Measurements from ENCODE around the gene C4B.
"Not testable (repeated sequence)": the region's sequence is repeated elsewhere in the genome, so short reads cannot be mapped to it uniquely, and the experiment has no call there.

DNA sequence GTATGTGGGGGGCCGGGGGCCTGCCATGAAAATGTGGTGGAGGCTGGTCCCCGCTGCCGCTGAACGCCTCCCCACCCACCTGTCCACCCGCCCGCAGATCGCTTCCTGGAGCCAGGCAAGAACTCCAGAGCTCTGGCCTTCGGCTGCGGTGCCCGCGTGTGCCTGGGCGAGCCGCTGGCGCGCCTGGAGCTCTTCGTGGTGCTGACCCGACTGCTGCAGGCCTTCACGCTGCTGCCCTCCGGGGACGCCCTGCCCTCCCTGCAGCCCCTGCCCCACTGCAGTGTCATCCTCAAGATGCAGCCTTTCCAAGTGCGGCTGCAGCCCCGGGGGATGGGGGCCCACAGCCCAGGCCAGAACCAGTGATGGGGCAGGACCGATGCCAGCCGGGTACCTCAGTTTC, 6.6 kb upstream of the C4B start:
- not testable (repeated sequence) for TF ChIP-seq FOSL1 (IDR thresholded peaks at IDR 0.05; ENCODE audit: low read depth); ELF1 (IDR thresholded peaks at IDR 0.05; ENCODE audit: borderline replicate concordance, low read depth); ZBTB33 (IDR thresholded peaks at IDR 0.05; ENCODE audit: extremely low read depth, insufficient replicate concordance, low read length); SP1 (IDR thresholded peaks at IDR 0.05; ENCODE audit: low read depth); CTCF (IDR thresholded peaks at IDR 0.05 in 2 of 3, conservative IDR thresholded peaks at IDR 0.05 in 1 of 3; ENCODE audit: borderline replicate concordance in 1 of 3, insufficient read depth in 1 of 3, low read depth in 2 of 3, low read length in 2 of 3); JUND (IDR thresholded peaks at IDR 0.05); POLR2AphosphoS5 (IDR thresholded peaks at IDR 0.05; ENCODE audit: low read depth, low read length); POLR2A (IDR thresholded peaks at IDR 0.05; ENCODE audit: borderline replicate concordance, extremely low read depth, insufficient read depth, insufficient read length); YY1 (IDR thresholded peaks at IDR 0.05; ENCODE audit: extremely low read depth, insufficient replicate concordance, low read depth, low read length); CEBPB (IDR thresholded peaks at IDR 0.05; ENCODE audit: low read depth)
- TF ChIP-seq, protein P1, sequence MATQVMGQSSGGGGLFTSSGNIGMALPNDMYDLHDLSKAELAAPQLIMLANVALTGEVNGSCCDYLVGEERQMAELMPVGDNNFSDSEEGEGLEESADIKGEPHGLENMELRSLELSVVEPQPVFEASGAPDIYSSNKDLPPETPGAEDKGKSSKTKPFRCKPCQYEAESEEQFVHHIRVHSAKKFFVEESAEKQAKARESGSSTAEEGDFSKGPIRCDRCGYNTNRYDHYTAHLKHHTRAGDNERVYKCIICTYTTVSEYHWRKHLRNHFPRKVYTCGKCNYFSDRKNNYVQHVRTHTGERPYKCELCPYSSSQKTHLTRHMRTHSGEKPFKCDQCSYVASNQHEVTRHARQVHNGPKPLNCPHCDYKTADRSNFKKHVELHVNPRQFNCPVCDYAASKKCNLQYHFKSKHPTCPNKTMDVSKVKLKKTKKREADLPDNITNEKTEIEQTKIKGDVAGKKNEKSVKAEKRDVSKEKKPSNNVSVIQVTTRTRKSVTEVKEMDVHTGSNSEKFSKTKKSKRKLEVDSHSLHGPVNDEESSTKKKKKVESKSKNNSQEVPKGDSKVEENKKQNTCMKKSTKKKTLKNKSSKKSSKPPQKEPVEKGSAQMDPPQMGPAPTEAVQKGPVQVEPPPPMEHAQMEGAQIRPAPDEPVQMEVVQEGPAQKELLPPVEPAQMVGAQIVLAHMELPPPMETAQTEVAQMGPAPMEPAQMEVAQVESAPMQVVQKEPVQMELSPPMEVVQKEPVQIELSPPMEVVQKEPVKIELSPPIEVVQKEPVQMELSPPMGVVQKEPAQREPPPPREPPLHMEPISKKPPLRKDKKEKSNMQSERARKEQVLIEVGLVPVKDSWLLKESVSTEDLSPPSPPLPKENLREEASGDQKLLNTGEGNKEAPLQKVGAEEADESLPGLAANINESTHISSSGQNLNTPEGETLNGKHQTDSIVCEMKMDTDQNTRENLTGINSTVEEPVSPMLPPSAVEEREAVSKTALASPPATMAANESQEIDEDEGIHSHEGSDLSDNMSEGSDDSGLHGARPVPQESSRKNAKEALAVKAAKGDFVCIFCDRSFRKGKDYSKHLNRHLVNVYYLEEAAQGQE (IDR thresholded peaks at IDR 0.05; ENCODE audit: low read depth), result not testable (repeated sequence)
- TF ChIP-seq, protein P2, sequence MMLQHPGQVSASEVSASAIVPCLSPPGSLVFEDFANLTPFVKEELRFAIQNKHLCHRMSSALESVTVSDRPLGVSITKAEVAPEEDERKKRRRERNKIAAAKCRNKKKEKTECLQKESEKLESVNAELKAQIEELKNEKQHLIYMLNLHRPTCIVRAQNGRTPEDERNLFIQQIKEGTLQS (IDR thresholded peaks at IDR 0.05), result not testable (repeated sequence)

All from HCT116 (cell line).